CD4-positive, alpha-beta T cell treated with Interleukin-10 for 1 hour (primary cell): Measurements from ENCODE around the gene RIMS1.

ENCODE experiments used
- DNase-seq: peaks from one replicate; pipeline ENCODE4 v3.0.0-alpha.2; 2020

Gene RIMS1

GRCh38 chr6:71886184-71887005 lies at the start of gene RIMS1:
Gene RIMS1, plus strand, starts transcription at chr6:71886550. Its CDS starts 474 bp downstream, at chr6:71887024.
- no peak for DNase-seq

GRCh38 chr6:71851214-71851613 lies 35.1 kb upstream of the RIMS1 start:
- no peak for DNase-seq

- no peak for DNase-seq
Observed at GRCh38 chr6:71852948-71853347, 33.4 kb upstream of the RIMS1 start.

GRCh38 chr6:71855406-71855805 lies 30.9 kb upstream of the RIMS1 start:
- no peak for DNase-seq

GRCh38 chr6:71879016-71879415 lies 7.3 kb upstream of the RIMS1 start:
- no peak for DNase-seq

- DNase-seq, result no peak
Observed at GRCh38 chr6:71887006-71887743, 825 bp downstream of the RIMS1 start.

- DNase-seq, result no peak
Observed at GRCh38 chr6:71887744-71888230, 1.4 kb downstream of the RIMS1 start.

GRCh38 chr6:71888756-71889340 lies 2.5 kb downstream of the RIMS1 start:
- DNase-seq, result no peak

GRCh38 chr6:71889366-71889765 lies 3.0 kb downstream of the RIMS1 start:
- DNase-seq, result no peak

GRCh38 chr6:71892641-71893040 lies 6.3 kb downstream of the RIMS1 start:
- DNase-seq, result no peak

GRCh38 chr6:71900642-71901041 lies 14.3 kb downstream of the RIMS1 start:
- DNase-seq, result no peak

- DNase-seq, result no peak
Observed at GRCh38 chr6:71902261-71902660, 15.9 kb downstream of the RIMS1 start.

- no peak for DNase-seq
Observed at GRCh38 chr6:71906813-71907212, 20.5 kb downstream of the RIMS1 start.

- no peak for DNase-seq
Observed at GRCh38 chr6:71908162-71908765, 21.9 kb downstream of the RIMS1 start.

GRCh38 chr6:71913444-71914234 lies 27.3 kb downstream of the RIMS1 start:
- no peak for DNase-seq

- no peak for DNase-seq
Observed at GRCh38 chr6:71929047-71929446, 42.7 kb downstream of the RIMS1 start.

GRCh38 chr6:71933881-71934280 lies 47.5 kb downstream of the RIMS1 start:
- DNase-seq, result no peak

GRCh38 chr6:71965404-71965803 lies 79.1 kb downstream of the RIMS1 start:
- no peak for DNase-seq

GRCh38 chr6:71967436-71967835 lies 81.1 kb downstream of the RIMS1 start:
- no peak for DNase-seq

- no peak for DNase-seq
Observed at GRCh38 chr6:71977884-71978283, 91.5 kb downstream of the RIMS1 start.

GRCh38 chr6:71979911-71980310 lies 93.6 kb downstream of the RIMS1 start:
- no peak for DNase-seq

- DNase-seq, result no peak
Observed at GRCh38 chr6:71982389-71982788, 96.0 kb downstream of the RIMS1 start.
